ENCODE data around the gene MYO16. TPM values are rescaled to one million over a fixed set of nuclear protein-coding genes. Genes with fewer than 3 reads are reported as not detected.

The MYO16 gene
- total RNA-seq, 1 experiment from 2014 or later: 0.19 TPM

- BruUV-seq (replicated peaks): no TSS peak
- no peak for DNase-seq
- intact Hi-C loops (cut with micrococcal nuclease; ENCODE audit: unreplicated experiment): loop anchor here (5.0 to 10.0 kb wide), 3 partner anchors 171 to 1143 kb away; no protein-coding TSS in a partner anchor
- no peaks in the 10 kb centered on the region for H3K4me1 Mint-ChIP-seq (ENCODE audit: low read depth, unreplicated experiment)
- no peak overlapping the region for H3K27ac Mint-ChIP-seq (ENCODE audit: unreplicated experiment)
- H3K27me3 Mint-ChIP-seq (ENCODE audit: unreplicated experiment): no peaks in the 10 kb centered on the region
- no peak for TF ChIP-seq CTCF (IDR thresholded peaks at IDR 0.05; ENCODE audit: unreplicated experiment)
- H3K36me3 Mint-ChIP-seq (ENCODE audit: insufficient read depth, unreplicated experiment): no peaks in the 10 kb centered on the region
- CTCF ChIA-PET: no interaction called here
- H3K9me3 Mint-ChIP-seq (ENCODE audit: low read depth, unreplicated experiment): peaks cover 2% of the 10 kb centered on the region
- no peak overlapping the region for H3K4me3 Mint-ChIP-seq (ENCODE audit: low read depth, unreplicated experiment)
Observed at GRCh38 chr13:108963846-108964600, 334.6 kb downstream of the MYO16 start.

- Mint-ChIP-seq H3K9me3 (ENCODE audit: low read depth, unreplicated experiment) (peaks cover 2% of the 10 kb centered on the region), H3K27ac (ENCODE audit: unreplicated experiment) (no peak overlapping the region), H3K27me3 (ENCODE audit: unreplicated experiment) (no peaks in the 10 kb centered on the region), H3K4me1 (ENCODE audit: low read depth, unreplicated experiment) (no peaks in the 10 kb centered on the region), H3K36me3 (ENCODE audit: insufficient read depth, unreplicated experiment) (no peaks in the 10 kb centered on the region), H3K4me3 (ENCODE audit: low read depth, unreplicated experiment) (no peak overlapping the region)
- CTCF ChIA-PET: no interaction called here
- BruUV-seq (replicated peaks): no TSS peak
- intact Hi-C loops (cut with micrococcal nuclease; ENCODE audit: unreplicated experiment): loop anchor here (5.0 to 10.0 kb wide), 3 partner anchors 170 to 1143 kb away; no protein-coding TSS in a partner anchor
- no peak for DNase-seq
- no peak for TF ChIP-seq CTCF (IDR thresholded peaks at IDR 0.05; ENCODE audit: unreplicated experiment)
Observed at GRCh38 chr13:108964606-108965005, 335.2 kb downstream of the MYO16 start.

GRCh38 chr13:108967371-108967770, 338.0 kb downstream of the MYO16 start:
- H3K4me1 Mint-ChIP-seq (ENCODE audit: low read depth, unreplicated experiment): no peaks in the 10 kb centered on the region
- intact Hi-C loops (cut with micrococcal nuclease; ENCODE audit: unreplicated experiment): loop anchor here (10.0 kb wide), 1 partner anchor 167 kb away; no protein-coding TSS in a partner anchor
- H3K9me3 Mint-ChIP-seq (ENCODE audit: low read depth, unreplicated experiment): peaks cover 2% of the 10 kb centered on the region
- no peak for TF ChIP-seq CTCF (IDR thresholded peaks at IDR 0.05; ENCODE audit: unreplicated experiment)
- DNase-seq: no peak
- H3K27ac Mint-ChIP-seq (ENCODE audit: unreplicated experiment): no peak overlapping the region
- H3K4me3 Mint-ChIP-seq (ENCODE audit: low read depth, unreplicated experiment): no peak overlapping the region
- CTCF ChIA-PET: no interaction called here
- H3K36me3 Mint-ChIP-seq (ENCODE audit: insufficient read depth, unreplicated experiment): no peaks in the 10 kb centered on the region
- BruUV-seq (replicated peaks): no TSS peak
- H3K27me3 Mint-ChIP-seq (ENCODE audit: unreplicated experiment): no peaks in the 10 kb centered on the region

GRCh38 chr13:108968566-108968965, 339.2 kb downstream of the MYO16 start:
- CTCF ChIA-PET: no interaction called here
- no peak for DNase-seq
- TF ChIP-seq CTCF (IDR thresholded peaks at IDR 0.05; ENCODE audit: unreplicated experiment): no peak
- no peaks in the 10 kb centered on the region for H3K4me1 Mint-ChIP-seq (ENCODE audit: low read depth, unreplicated experiment)
- no TSS peak for BruUV-seq (replicated peaks)
- H3K27ac Mint-ChIP-seq (ENCODE audit: unreplicated experiment): no peak overlapping the region
- H3K4me3 Mint-ChIP-seq (ENCODE audit: low read depth, unreplicated experiment): no peak overlapping the region
- H3K27me3 Mint-ChIP-seq (ENCODE audit: unreplicated experiment): no peaks in the 10 kb centered on the region
- H3K9me3 Mint-ChIP-seq (ENCODE audit: low read depth, unreplicated experiment): no peaks in the 10 kb centered on the region
- H3K36me3 Mint-ChIP-seq (ENCODE audit: insufficient read depth, unreplicated experiment): no peaks in the 10 kb centered on the region
- intact Hi-C loops (cut with micrococcal nuclease; ENCODE audit: unreplicated experiment): loop anchor here (10.0 kb wide), 1 partner anchor 166 kb away; no protein-coding TSS in a partner anchor
